SK-N-SH (cell line): ENCODE results near the gene AKAP6. TPM values are rescaled to one million over a fixed set of nuclear protein-coding genes. Genes with fewer than 3 reads are reported as not detected.

ENCODE experiments used
- CTCF ChIA-PET: fragments of 300-600, 350-600 bp; formaldehyde crosslinking; extraction: SDS; loops from one replicate; lab custom pipeline; 2021; lab: Yijun Ruan, JAX
- POLR2A ChIA-PET: fragments of 350-600 bp; sonication (Branson Sonifier 250); formaldehyde crosslinking; extraction: SDS; loops from one replicate; lab custom pipeline; 2020; ENCODE audit warnings: antibody characterized with exemption, inconsistent platforms; lab: Yijun Ruan, JAX
- DNase-seq: peaks from one replicate; pipeline ENCODE4 v3.0.0; 2012
- H2AFZ ChIP-seq: fragments of 200-600 bp; sonication (generic); 2 replicates; pipeline ENCODE4 v1.8.1; 2016; ENCODE audit warnings: antibody characterized with exemption, mild to moderate bottlenecking, low read depth
- H3F3A ChIP-seq: fragments of 200-600 bp; sonication (generic); replicated peaks from 2 replicates; pipeline ENCODE3; 2016; ENCODE audit warnings: antibody characterized with exemption, mild to moderate bottlenecking; ENCODE audit not compliant: insufficient read depth
- H3K27ac ChIP-seq, 2 experiments: fragments of 200-500 bp in 1 of 2; fragments of 200-600 bp in 1 of 2; sonication (Bioruptor generic) in 1 of 2; sonication (generic), shearing (Covaris generic) in 1 of 2; 2 replicates each; pipeline versions ENCODE4 v1.5.1 to v1.6.1; 2014 to 2016; ENCODE audit warnings: low read depth in 2 of 2, inconsistent platforms in 1 of 2, low read length in 1 of 2, mild to moderate bottlenecking in 1 of 2, mixed read lengths in 1 of 2
- H3K27me3 ChIP-seq: fragments of 200-600 bp; sonication (generic), shearing (Covaris generic); 2 replicates; pipeline ENCODE4 v1.6.1; 2016; ENCODE audit warnings: mixed run types; ENCODE audit not compliant: insufficient read depth
- H3K36me3 ChIP-seq, 2 experiments: fragments of 200-500 bp in 1 of 2; fragments of 200-600 bp in 1 of 2; sonication (Bioruptor generic) in 1 of 2; sonication (generic) in 1 of 2; replicated peaks in 1 of 2; 2 replicates each; pipeline versions ENCODE3 to v1.5.1; 2014 to 2016; ENCODE audit warnings: low read length in 1 of 2, mild to moderate bottlenecking in 1 of 2; ENCODE audit not compliant: insufficient read depth in 2 of 2, control insufficient read depth in 1 of 2
- H3K4me1 ChIP-seq, 2 experiments: fragments of 200-500 bp in 1 of 2; fragments of 200-600 bp in 1 of 2; sonication (Bioruptor generic) in 1 of 2; sonication (generic), shearing (Covaris generic) in 1 of 2; 2 replicates each; pipeline versions ENCODE4 v1.5.1 to v1.6.1; 2014 to 2016; ENCODE audit warnings: low read depth in 1 of 2, low read length in 1 of 2, mixed run types in 1 of 2; ENCODE audit not compliant: insufficient read depth in 2 of 2, control insufficient read depth in 1 of 2
- H3K4me2 ChIP-seq: fragments of 200-600 bp; sonication (generic), shearing (Covaris generic); 2 replicates; pipeline ENCODE4 v1.6.1; 2017; ENCODE audit warnings: mixed run types
- H3K4me3 ChIP-seq, 2 experiments: fragments of 200-500 bp in 1 of 2; fragments of 200-600 bp in 1 of 2; sonication (Bioruptor generic) in 1 of 2; sonication (generic), shearing (Covaris generic) in 1 of 2; 2 replicates each; pipeline versions ENCODE4 v1.5.1 to v1.8.1; 2014 to 2016; ENCODE audit warnings: low read depth in 2 of 2, inconsistent platforms in 1 of 2, low read length in 1 of 2, mild to moderate bottlenecking in 1 of 2, mixed read lengths in 1 of 2, moderate library complexity in 1 of 2
- H3K79me2 ChIP-seq: fragments of 200-600 bp; sonication (generic); 2 replicates; pipeline ENCODE4 v1.8.1; 2017; ENCODE audit warnings: mild to moderate bottlenecking; ENCODE audit not compliant: insufficient read depth
- H3K9ac ChIP-seq: fragments of 200-600 bp; sonication (generic); 2 replicates; pipeline ENCODE4 v1.6.1; 2017; ENCODE audit warnings: mixed run types
- H3K9me2 ChIP-seq: fragments of 200-600 bp; sonication (generic); 2 replicates; pipeline ENCODE4 v1.6.1; 2017; ENCODE audit warnings: mixed run types
- H3K9me3 ChIP-seq: fragments of 200-600 bp; sonication (generic); 2 replicates; pipeline ENCODE4 v1.6.1; 2017; ENCODE audit warnings: mixed run types, mild to moderate bottlenecking, moderate library complexity
- H4K20me1 ChIP-seq: fragments of 200-600 bp; sonication (generic); 2 replicates; pipeline ENCODE4 v1.6.1; 2017; ENCODE audit warnings: mild to moderate bottlenecking, mixed run types; ENCODE audit not compliant: insufficient read depth
- EP300 ChIP-seq, 2 experiments: IDR thresholded peaks; 2 replicates each; pipeline versions ENCODE4 v1.4.0 to v1.6.1; 2012; ENCODE audit warnings: borderline replicate concordance in 1 of 2, low read depth in 1 of 2, low read length in 1 of 2
- EZH2phosphoT487 ChIP-seq: fragments of 200-600 bp; sonication (generic); IDR thresholded peaks from 2 replicates; pipeline ENCODE4 v1.6.1; 2017; ENCODE audit warnings: low read depth, mixed run types, mild to moderate bottlenecking, antibody characterized with exemption, moderate library complexity, borderline replicate concordance
- FOSL2 ChIP-seq: IDR thresholded peaks from 2 replicates; pipeline ENCODE4 v1.4.0; 2012; ENCODE audit warnings: low read depth, mild to moderate bottlenecking, moderate library complexity, borderline replicate concordance
- JUND ChIP-seq: IDR thresholded peaks from 2 replicates; pipeline ENCODE4 v1.4.0; 2012
- NRF1 ChIP-seq: IDR thresholded peaks from 2 replicates; pipeline ENCODE4 v1.6.1; 2012; ENCODE audit warnings: low read depth, mild to moderate bottlenecking, low read length
- RFX5 ChIP-seq: IDR thresholded peaks from 2 replicates; pipeline ENCODE4 v1.6.1; 2012; ENCODE audit warnings: mild to moderate bottlenecking, improper control_type of control experiment, low read length
- TCF12 ChIP-seq: IDR thresholded peaks from 2 replicates; pipeline ENCODE4 v1.4.0; 2012
- TEAD4 ChIP-seq: IDR thresholded peaks from 2 replicates; pipeline ENCODE4 v1.4.0; 2012; ENCODE audit warnings: mild to moderate bottlenecking, borderline replicate concordance; ENCODE audit not compliant: insufficient read depth
- WGBS: methylation state at CpG from one replicate; pipeline ENCODE4 v1.1.6; 2017; ENCODE audit warnings: low lambda C conversion rate; 5-methylcytosine and 5-hydroxymethylcytosine counted together
- polyA plus RNA-seq, 3 experiments: library from polyadenylated mRNA; depleted of rRNA; stranded (reverse); fragments of >200 nt; gene quantifications; 2 replicates each; pipeline ENCODE4 v1.2.3, GENCODE V29; 2012
- TF ChIP-seq, protein P1 (sequence below): IDR thresholded peaks from 2 replicates; pipeline ENCODE4; 2012
- TF ChIP-seq, protein P2 (sequence below): fragments of 150-350 bp; IDR thresholded peaks from 2 replicates; pipeline ENCODE4 v1.6.1; 2017; ENCODE audit warnings: antibody characterized with exemption, low read length, low read depth, borderline replicate concordance
- TF ChIP-seq, protein P3 (sequence below): fragments of 200-600 bp; sonication (generic); IDR thresholded peaks from 2 replicates; pipeline ENCODE4 v1.6.1; 2017; ENCODE audit warnings: antibody characterized with exemption, mild to moderate bottlenecking, moderate library complexity

Gene AKAP6
- polyA plus RNA-seq, 1 of the 3 experiments (the other 2 are of a cell fraction) = 1.7 TPM

GRCh38 chr14:32306549-32306948 lies 22.5 kb upstream of the AKAP6 start:
- Histone ChIP-seq H3F3A (no peaks in the 10 kb centered on the region), H3K4me2 (no peak overlapping the region), H3K79me2 (no peaks in the 10 kb centered on the region), H3K9me3 (no peaks in the 10 kb centered on the region), H3K4me1 (peaks cover 0 to 18% of the 10 kb centered on the region in 2 experiments; a peak in 2 of 4 replicates), H3K27ac (no peak overlapping the region), H3K9ac (no peak overlapping the region), H3K27me3 (no peaks in the 10 kb centered on the region), H2AFZ (no peak overlapping the region), H3K4me3 (no peak overlapping the region), H3K9me2 (no peaks in the 10 kb centered on the region), H4K20me1 (no peaks in the 10 kb centered on the region)
- 81% methylated on average over 3 of the region's 3 CpGs for WGBS
- ChIA-PET CTCF (interaction anchor here (1.0 to 1.5 kb wide), 3 partner anchors 20 to 206 kb away, joined by 3 to 4 read pairs (median 4); no protein-coding TSS in a partner anchor), POLR2A (no interaction called here)
- no peak for DNase-seq
- TF ChIP-seq EZH2phosphoT487 (no peak), RFX5 (no peak), EP300 (IDR thresholded peaks at IDR 0.05; ENCODE audit: borderline replicate concordance in 1 of 2, low read depth in 1 of 2, low read length in 1 of 2) (no peak), FOSL2 (peak; percentile 69), JUND (peak; percentile 61), TEAD4 (no peak)
- TF ChIP-seq, protein P1, sequence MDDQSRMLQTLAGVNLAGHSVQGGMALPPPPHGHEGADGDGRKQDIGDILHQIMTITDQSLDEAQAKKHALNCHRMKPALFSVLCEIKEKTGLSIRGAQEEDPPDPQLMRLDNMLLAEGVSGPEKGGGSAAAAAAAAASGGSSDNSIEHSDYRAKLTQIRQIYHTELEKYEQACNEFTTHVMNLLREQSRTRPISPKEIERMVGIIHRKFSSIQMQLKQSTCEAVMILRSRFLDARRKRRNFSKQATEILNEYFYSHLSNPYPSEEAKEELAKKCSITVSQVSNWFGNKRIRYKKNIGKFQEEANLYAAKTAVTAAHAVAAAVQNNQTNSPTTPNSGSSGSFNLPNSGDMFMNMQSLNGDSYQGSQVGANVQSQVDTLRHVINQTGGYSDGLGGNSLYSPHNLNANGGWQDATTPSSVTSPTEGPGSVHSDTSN = peak; percentile 57; the same call in 1 of the 2 replicates
- TF ChIP-seq, all 33 proteins: peak for 3
- H3K36me3 ChIP-seq = no peaks in the 10 kb centered on the region

DNA sequence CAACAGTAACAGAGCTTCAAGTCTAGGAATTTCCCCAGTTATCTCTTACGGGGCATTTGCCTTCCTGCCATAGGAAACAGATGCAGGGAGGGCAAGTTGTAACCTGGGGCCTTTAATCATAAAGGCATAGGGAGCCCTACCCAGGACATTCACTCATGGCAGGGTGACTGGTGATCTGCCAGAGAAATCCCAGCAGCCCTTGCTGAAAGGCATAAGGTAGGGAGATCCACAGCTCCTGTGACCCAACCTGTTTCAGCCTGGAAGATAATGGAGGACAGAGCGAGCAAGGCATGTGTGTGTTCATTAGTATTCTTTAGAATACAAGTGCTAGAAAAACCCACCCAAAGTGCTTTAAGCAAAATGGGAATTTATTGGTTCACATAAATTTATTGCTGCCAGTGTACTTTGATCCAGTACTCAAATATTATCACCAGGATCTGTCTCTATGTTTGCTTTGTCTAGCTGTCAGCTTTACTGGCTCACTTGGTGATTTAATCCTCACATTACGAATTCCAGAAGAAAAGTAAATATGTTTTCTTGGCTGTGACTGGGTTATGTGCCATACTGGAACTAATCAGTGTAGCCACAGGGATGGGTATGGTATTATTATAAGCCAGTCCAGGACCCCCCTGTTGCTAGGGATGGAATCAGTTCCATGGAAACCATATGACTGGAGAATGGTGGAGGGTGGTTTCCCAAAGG lies 21.1 kb upstream of the AKAP6 start:
- no peak for DNase-seq
- Histone ChIP-seq H3K36me3 (no peaks in the 10 kb centered on the region), H3K4me2 (no peak overlapping the region), H3K27me3 (no peaks in the 10 kb centered on the region), H3K9me2 (no peaks in the 10 kb centered on the region), H3K9ac (no peak overlapping the region), H3K4me1 (peaks cover 0 to 18% of the 10 kb centered on the region in 2 experiments; a peak in 2 of 4 replicates), H3K27ac (peak overlapping the region; percentile 47 to 76), H3K4me3 (no peak overlapping the region), H3F3A (no peaks in the 10 kb centered on the region), H4K20me1 (no peaks in the 10 kb centered on the region), H3K9me3 (no peaks in the 10 kb centered on the region), H2AFZ (no peak overlapping the region), H3K79me2 (no peaks in the 10 kb centered on the region)
- CTCF ChIA-PET = no interaction called here
- WGBS = 76% methylated on average over 3 of the region's 3 CpGs
- POLR2A ChIA-PET = no interaction called here
- TF ChIP-seq, protein P2, sequence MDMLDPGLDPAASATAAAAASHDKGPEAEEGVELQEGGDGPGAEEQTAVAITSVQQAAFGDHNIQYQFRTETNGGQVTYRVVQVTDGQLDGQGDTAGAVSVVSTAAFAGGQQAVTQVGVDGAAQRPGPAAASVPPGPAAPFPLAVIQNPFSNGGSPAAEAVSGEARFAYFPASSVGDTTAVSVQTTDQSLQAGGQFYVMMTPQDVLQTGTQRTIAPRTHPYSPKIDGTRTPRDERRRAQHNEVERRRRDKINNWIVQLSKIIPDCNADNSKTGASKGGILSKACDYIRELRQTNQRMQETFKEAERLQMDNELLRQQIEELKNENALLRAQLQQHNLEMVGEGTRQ = no peak
- peak; percentile 36; the same call in 1 of the 2 replicates for TF ChIP-seq TCF12
- TF ChIP-seq, protein P3, sequence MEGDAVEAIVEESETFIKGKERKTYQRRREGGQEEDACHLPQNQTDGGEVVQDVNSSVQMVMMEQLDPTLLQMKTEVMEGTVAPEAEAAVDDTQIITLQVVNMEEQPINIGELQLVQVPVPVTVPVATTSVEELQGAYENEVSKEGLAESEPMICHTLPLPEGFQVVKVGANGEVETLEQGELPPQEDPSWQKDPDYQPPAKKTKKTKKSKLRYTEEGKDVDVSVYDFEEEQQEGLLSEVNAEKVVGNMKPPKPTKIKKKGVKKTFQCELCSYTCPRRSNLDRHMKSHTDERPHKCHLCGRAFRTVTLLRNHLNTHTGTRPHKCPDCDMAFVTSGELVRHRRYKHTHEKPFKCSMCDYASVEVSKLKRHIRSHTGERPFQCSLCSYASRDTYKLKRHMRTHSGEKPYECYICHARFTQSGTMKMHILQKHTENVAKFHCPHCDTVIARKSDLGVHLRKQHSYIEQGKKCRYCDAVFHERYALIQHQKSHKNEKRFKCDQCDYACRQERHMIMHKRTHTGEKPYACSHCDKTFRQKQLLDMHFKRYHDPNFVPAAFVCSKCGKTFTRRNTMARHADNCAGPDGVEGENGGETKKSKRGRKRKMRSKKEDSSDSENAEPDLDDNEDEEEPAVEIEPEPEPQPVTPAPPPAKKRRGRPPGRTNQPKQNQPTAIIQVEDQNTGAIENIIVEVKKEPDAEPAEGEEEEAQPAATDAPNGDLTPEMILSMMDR = no peak
- no peak for TF ChIP-seq RFX5
- TF ChIP-seq, protein P1 = peak; percentile 41; the same call in 1 of the 2 replicates
- TF ChIP-seq NRF1 = no peak
